MM.1S (cell line): ENCODE results near the gene WDR82.

ENCODE experiments used
- DNase-seq: peaks from one replicate; pipeline ENCODE4 v3.0.0-alpha.2; 2015
- H2AFZ ChIP-seq: fragments of 300-600 bp; sonication (generic); 2 replicates; pipeline ENCODE4 v1.6.0; 2016; ENCODE audit warnings: antibody characterized with exemption, low read length
- H3F3A ChIP-seq: fragments of 300-600 bp; sonication (generic); 2 replicates; pipeline ENCODE4 v1.6.1; 2016; ENCODE audit warnings: mild to moderate bottlenecking, antibody characterized with exemption, low read length, moderate library complexity, mixed read lengths; ENCODE audit not compliant: insufficient read depth
- H3K27ac ChIP-seq: fragments of 300-600 bp; sonication (generic); 2 replicates; pipeline ENCODE4 v1.5.1; 2016; ENCODE audit warnings: mild to moderate bottlenecking, low read length
- H3K27me3 ChIP-seq: fragments of 300-600 bp; sonication (generic); replicated peaks from 2 replicates; pipeline ENCODE4 v1.6.0; 2016; ENCODE audit warnings: low read length; ENCODE audit not compliant: insufficient read depth
- H3K36me3 ChIP-seq: fragments of 300-600 bp; sonication (generic); replicated peaks from 2 replicates; pipeline ENCODE4 v1.6.1; 2016; ENCODE audit warnings: mild to moderate bottlenecking, low read length, mixed read lengths; ENCODE audit not compliant: insufficient read depth
- H3K4me1 ChIP-seq: fragments of 300-600 bp; sonication (generic); 2 replicates; pipeline ENCODE4 v1.6.1; 2016; ENCODE audit warnings: low read length, mixed read lengths
- H3K4me2 ChIP-seq: fragments of 300-600 bp; sonication (generic); 2 replicates; pipeline ENCODE4 v1.6.0; 2016; ENCODE audit warnings: low read depth, low read length
- H3K4me3 ChIP-seq: fragments of 300-600 bp; sonication (generic); 2 replicates; pipeline ENCODE4 v1.5.1; 2016; ENCODE audit warnings: low read length, mixed read lengths
- H3K79me2 ChIP-seq: fragments of 300-600 bp; sonication (generic); 2 replicates; pipeline ENCODE4 v1.6.1; 2016; ENCODE audit warnings: mixed run types, low read length, mixed read lengths
- H3K9ac ChIP-seq: fragments of 300-600 bp; sonication (generic); 2 replicates; pipeline ENCODE4 v1.6.1; 2016; ENCODE audit warnings: low read length, mixed read lengths
- H3K9me2 ChIP-seq: fragments of 300-600 bp; sonication (generic); replicated peaks from 2 replicates; pipeline ENCODE4 v1.6.1; 2016; ENCODE audit warnings: mild to moderate bottlenecking, low read length, mixed read lengths; ENCODE audit not compliant: insufficient read depth
- H3K9me3 ChIP-seq: fragments of 300-600 bp; sonication (generic); replicated peaks from 2 replicates; pipeline ENCODE4 v1.6.1; 2016; ENCODE audit warnings: mild to moderate bottlenecking, low read length, mixed read lengths; ENCODE audit not compliant: insufficient read depth
- H4K20me1 ChIP-seq: fragments of 300-600 bp; sonication (generic); 2 replicates; pipeline ENCODE4 v1.6.1; 2016; ENCODE audit warnings: mild to moderate bottlenecking, low read length, moderate library complexity, mixed read lengths; ENCODE audit not compliant: insufficient read depth
- EZH2 ChIP-seq: fragments of 300-600 bp; sonication (generic); optimal IDR thresholded peaks from 2 replicates; pipeline ENCODE3; 2017; ENCODE audit warnings: low read depth, mild to moderate bottlenecking, antibody characterized with exemption, low read length, mixed read lengths
- EZH2phosphoT487 ChIP-seq: fragments of 300-600 bp; sonication (generic); IDR thresholded peaks from 2 replicates; pipeline ENCODE4 v1.6.1; 2018; ENCODE audit warnings: antibody characterized with exemption, low read length
- TF ChIP-seq, protein P1 (sequence below): fragments of 300-600 bp; sonication (generic); IDR thresholded peaks from 2 replicates; pipeline ENCODE4 v1.5.1; 2016; ENCODE audit warnings: antibody characterized with exemption, low read length, mixed read lengths

The WDR82 gene

DNA sequence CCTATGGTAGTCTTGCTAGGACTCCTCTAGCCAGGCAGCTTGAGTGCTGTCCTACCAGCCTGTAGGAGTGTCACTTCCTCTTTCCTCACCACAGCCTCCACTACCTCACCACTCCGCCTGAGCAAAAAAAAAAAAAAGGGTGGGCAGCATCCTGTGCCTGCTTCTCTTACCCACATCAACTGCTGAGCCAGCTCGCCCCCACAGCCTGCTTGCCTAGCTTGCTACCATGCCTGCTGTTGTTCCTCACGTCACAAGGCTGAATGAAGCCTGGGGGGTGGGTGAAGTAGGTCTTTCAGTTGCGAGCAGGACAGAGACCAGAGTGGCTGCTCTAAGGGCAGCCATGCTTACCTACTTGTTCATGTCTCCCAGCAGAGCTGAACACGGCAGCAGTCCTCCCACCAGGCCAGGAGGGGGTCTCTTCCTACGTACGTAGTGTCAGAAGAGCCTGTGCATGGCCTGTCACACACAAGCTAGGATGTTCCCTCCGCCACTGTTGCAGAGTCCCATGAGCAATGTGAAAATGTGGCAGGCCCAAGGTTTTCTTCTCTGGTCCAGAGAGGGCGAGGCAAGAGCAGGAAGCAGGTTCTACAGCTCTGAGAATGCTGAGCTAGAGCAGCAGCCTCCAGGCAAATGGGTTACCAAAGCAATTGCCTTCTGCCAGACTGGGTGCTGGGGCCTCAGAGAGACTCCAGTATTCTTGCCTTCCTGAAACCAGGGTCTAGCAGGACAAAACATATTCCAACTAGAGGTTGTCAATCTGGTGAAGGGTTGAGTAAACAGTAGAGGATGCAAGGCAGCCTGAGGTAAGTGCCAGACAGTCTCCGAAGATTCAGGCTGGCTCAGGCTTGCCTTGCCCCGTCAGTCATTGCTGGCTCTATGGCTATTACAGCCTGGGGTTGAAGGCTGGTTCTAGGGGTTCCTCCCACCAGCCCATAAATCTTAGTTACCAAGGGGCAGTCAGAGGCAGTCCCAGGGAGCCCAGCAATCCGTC, 24.8 kb downstream of the WDR82 start:
- Histone ChIP-seq H2AFZ (no peak overlapping the region), H3F3A (peaks cover 30% of the 10 kb centered on the region), H3K27ac (peak overlapping the region; percentile 95), H3K79me2 (peaks cover 41% of the 10 kb centered on the region), H3K4me2 (peak overlapping the region; percentile 46), H3K27me3 (no peaks in the 10 kb centered on the region), H3K9me2 (no peaks in the 10 kb centered on the region), H3K4me3 (no peak overlapping the region), H3K36me3 (peaks cover 18% of the 10 kb centered on the region), H3K9ac (peak overlapping the region; percentile 60), H4K20me1 (no peaks in the 10 kb centered on the region), H3K4me1 (peaks cover 39% of the 10 kb centered on the region), H3K9me3 (no peaks in the 10 kb centered on the region)
- no peak for TF ChIP-seq EZH2
- TF ChIP-seq, protein P1, sequence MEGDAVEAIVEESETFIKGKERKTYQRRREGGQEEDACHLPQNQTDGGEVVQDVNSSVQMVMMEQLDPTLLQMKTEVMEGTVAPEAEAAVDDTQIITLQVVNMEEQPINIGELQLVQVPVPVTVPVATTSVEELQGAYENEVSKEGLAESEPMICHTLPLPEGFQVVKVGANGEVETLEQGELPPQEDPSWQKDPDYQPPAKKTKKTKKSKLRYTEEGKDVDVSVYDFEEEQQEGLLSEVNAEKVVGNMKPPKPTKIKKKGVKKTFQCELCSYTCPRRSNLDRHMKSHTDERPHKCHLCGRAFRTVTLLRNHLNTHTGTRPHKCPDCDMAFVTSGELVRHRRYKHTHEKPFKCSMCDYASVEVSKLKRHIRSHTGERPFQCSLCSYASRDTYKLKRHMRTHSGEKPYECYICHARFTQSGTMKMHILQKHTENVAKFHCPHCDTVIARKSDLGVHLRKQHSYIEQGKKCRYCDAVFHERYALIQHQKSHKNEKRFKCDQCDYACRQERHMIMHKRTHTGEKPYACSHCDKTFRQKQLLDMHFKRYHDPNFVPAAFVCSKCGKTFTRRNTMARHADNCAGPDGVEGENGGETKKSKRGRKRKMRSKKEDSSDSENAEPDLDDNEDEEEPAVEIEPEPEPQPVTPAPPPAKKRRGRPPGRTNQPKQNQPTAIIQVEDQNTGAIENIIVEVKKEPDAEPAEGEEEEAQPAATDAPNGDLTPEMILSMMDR = no peak
- no peak for TF ChIP-seq EZH2phosphoT487
- DNase-seq = peak; percentile 85

DNA sequence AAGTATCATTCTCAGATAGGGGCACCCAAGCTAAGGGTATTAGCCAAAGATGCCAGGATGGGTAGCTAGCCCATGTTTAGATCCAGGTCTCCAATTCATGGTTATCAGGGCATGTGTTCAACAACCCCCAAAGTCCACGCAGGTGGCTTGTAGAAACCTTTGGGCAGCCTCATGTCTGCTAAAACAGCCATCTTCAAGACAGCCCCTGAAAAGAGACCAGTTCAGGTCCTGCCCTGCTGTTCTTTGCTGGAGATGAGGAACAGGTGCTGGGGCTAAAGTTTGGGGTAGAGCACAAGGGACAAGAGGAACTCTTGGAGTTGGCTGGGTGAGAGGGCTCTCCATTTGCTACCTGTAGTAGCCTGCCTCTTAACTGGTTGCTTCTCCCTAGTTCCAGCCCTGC, 28.3 kb downstream of the WDR82 start:
- Histone ChIP-seq H3K36me3 (no peaks in the 10 kb centered on the region), H3K27me3 (no peaks in the 10 kb centered on the region), H3K4me2 (no peak overlapping the region), H3K4me1 (peaks cover 26% of the 10 kb centered on the region), H3K9me3 (no peaks in the 10 kb centered on the region), H3K9me2 (no peaks in the 10 kb centered on the region), H3K27ac (no peak overlapping the region), H3K79me2 (peaks cover 7% of the 10 kb centered on the region; the same call in 1 of the 2 replicates), H3F3A (peaks cover 31% of the 10 kb centered on the region), H4K20me1 (no peaks in the 10 kb centered on the region), H3K9ac (no peak overlapping the region), H3K4me3 (no peak overlapping the region), H2AFZ (no peak overlapping the region)
- TF ChIP-seq, protein P1 = no peak
- no peak for TF ChIP-seq EZH2
- TF ChIP-seq EZH2phosphoT487 = no peak
- peak; percentile 1 for DNase-seq

DNA sequence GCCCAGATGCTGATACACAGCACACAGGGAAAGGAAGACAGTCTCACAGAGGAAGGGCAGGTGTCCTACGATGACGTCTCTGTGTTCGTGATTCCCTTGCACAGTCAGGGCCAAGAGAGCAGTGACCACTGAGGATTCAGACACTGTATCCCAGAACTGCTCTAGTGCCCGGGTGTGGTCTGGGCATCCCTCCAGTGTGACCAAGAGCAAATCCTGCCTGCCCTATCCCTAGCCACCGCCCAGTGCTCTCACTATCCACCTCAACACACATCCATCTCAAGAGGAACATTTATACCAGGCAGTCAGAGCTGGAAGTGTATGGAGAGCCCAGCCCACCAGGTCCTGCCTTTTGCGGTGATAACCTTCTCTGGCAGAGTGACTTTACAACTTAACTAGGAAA, 28.8 kb downstream of the WDR82 start:
- H3K9me2 ChIP-seq = no peaks in the 10 kb centered on the region
- no peaks in the 10 kb centered on the region for H3K9me3 ChIP-seq
- DNase-seq = no peak
- no peak overlapping the region for H3K27ac ChIP-seq
- no peaks in the 10 kb centered on the region for H3K36me3 ChIP-seq
- H3K4me2 ChIP-seq = no peak overlapping the region
- no peak overlapping the region for H2AFZ ChIP-seq
- peaks cover 29% of the 10 kb centered on the region for H3F3A ChIP-seq
- no peak overlapping the region for H3K9ac ChIP-seq
- no peak overlapping the region for H3K4me3 ChIP-seq
- no peaks in the 10 kb centered on the region for H3K27me3 ChIP-seq
- peaks cover 28% of the 10 kb centered on the region for H3K4me1 ChIP-seq
- no peaks in the 10 kb centered on the region for H4K20me1 ChIP-seq
- H3K79me2 ChIP-seq = peaks cover 6% of the 10 kb centered on the region; the same call in 1 of the 2 replicates
- no peak for TF ChIP-seq EZH2phosphoT487
- TF ChIP-seq, protein P1 = no peak
- no peak for TF ChIP-seq EZH2
